GM18517 (cell line): ENCODE results near the gene FAM217B.

Experiments
- ATAC-seq: cut with Tn5 transposase; IDR thresholded peaks from one replicate; pipeline ENCODE4 v1.9.1; 2021; ENCODE audit warnings: mild to moderate bottlenecking, moderate library complexity; ENCODE audit not compliant: unreplicated experiment

Gene FAM217B

GRCh38 chr20:59972037-59972801 is 32.0 kb downstream of the FAM217B start:
- no peak for ATAC-seq

GRCh38 chr20:59976156-59976782 is 36.1 kb downstream of the FAM217B start:
- ATAC-seq, result no peak

DNA sequence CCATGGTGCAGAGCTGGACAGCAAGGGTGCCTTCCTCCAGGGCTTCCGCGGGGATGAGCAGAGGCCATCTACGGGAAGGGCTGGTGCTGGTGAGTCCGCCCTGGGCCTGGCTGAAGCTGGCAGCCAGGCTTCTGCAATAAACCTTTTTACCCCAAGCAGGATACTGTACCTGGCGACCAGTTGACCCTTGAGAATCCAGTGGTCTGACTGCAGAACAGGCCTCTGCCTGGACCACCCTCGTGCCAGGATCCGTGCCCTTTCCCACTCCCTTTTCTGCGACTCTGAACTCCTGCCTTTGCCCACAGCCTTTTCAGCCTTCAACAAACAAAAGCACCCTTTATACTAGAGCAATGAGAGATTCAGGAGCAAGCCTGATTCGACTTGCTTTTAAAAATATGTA is 36.9 kb downstream of the FAM217B start:
- ATAC-seq, result no peak

- no peak for ATAC-seq
Measured at GRCh38 chr20:59983076-59983475, 42.9 kb downstream of the FAM217B start.

DNA sequence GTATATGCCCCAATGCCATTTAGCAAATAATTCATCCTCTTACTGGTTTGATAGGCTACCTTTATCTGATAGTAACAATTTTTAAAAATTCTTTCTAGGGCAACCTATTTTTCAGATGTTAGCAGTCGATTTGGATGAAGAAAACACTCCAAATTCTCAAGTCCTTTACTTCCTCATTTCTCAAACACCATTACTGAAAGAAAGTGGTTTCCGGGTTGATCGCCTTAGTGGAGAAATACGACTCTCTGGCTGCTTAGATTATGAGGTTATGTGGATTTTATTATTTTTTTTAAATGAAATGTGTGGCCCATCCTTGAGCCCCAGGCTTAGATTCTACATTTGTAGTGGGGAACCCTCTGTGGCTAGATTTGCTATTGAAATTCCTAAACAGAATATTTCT is 44.4 kb downstream of the FAM217B start:
- ATAC-seq, result no peak

DNA sequence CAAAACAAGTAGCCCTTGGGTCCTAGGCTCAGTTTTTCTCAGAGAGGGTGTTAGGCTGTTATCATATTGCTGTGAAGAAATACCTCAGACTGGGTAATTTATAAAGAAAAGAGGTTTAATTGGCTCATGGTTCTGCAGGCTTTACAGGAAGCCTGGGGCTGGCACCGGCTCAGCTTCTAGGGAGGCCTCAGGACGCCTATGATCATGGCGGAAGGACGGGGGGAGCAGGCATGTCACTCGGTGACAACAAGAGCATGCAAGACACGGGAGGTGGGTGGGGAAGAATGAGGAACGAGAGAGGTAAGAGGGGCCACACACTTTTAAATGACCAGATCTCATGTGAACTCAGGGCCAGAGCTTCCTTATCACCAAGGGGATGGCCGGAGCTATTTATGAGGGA is 45.0 kb downstream of the FAM217B start:
- no peak for ATAC-seq

- ATAC-seq, result no peak
Measured at GRCh38 chr20:59985864-59986263, 45.7 kb downstream of the FAM217B start.

DNA sequence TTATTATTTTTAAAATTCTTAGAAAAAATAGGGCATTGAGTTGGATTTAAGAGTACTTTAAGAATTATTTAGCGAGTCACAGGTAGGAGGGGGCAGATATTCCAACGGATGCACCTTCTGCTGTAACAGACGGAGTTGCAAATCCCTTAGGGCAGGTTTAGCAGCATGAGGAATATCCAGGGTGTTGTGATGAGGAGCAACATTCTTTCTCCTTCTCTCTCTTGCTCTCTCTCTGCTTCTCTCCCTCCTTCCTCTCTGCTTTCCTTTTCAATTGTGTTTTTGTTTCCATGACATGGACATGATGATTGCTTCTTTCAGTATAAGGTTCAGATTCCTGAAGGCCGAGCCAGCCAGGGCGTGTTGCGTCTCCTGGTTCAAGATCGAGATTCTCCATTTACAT is 46.9 kb downstream of the FAM217B start:
- no peak for ATAC-seq

DNA sequence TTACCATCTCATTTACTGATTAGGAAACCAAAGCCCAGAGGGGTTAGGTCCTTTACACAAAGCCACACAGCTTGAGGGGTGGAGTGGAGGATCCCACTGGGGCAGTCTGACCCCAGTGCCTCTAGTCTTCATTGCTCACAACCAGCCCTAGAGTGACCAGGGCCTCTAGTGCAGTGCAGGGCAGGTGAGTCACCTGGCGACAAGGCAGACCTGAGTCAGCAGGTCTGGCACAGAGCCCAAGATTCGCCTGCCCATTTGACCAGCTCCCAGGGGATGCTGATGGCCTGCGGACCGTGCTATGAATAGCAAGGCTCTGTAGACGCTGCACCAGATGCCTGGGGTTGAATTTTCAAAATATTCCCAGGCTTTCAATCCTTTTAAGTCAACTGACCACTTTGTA is 48.0 kb downstream of the FAM217B start:
- ATAC-seq, result no peak

DNA sequence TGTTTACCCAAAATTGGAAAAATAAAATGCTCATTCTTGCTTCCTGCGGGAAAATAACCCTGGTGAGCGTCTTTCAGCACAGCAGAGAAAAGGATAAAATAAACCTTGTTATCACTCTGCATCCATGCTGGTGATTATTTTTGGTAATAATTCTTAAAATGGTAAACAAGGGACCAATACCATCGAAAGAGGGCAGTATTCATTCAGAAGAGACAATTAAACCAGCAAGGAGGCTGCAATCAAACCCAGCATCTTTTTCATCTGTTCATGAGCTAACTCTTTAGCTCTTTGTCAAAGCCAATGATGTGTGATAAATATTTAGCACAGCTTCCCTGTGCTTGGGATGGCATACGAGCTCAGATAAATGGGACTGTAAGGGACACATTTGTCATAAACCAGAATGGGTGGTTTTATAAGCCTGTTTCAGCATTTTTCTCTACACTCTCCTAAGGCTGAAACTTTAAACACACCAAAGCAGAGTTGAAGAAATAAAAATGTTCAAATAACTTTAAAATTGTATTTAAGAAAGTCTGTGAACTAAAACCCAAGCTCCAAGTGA is 52.4 kb downstream of the FAM217B start:
- ATAC-seq, result no peak

DNA sequence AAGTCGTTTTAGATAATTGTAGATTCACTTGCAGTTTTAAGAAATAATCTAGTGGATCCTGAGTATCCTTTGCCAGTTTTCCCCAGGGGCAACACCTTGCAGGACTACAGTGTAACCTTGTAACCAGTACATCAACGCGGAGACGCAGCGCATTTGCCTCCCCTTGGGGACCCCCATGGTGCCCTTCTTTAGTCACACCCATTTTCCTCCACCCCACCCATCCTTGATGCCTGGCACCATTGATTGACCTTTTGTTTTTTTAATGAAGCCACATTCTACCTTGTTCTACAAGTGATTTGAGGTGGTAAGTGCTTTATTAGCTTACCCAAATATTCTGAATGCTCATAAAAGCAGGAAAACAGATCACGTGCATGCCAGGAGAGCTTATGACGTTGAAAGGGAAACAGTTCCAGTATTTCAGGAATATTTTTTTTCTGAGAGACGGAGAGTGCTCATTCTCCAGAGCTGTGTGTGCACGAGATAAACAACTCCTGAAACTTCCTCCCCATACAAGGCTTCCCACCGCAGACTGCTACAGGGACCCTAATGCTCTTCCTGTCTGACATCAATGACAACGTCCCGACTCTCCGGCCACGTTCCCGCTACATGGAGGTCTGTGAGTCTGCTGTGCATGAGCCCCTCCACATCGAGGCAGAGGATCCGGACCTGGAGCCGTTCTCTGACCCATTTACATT is 53.7 kb downstream of the FAM217B start:
- ATAC-seq, result no peak

DNA sequence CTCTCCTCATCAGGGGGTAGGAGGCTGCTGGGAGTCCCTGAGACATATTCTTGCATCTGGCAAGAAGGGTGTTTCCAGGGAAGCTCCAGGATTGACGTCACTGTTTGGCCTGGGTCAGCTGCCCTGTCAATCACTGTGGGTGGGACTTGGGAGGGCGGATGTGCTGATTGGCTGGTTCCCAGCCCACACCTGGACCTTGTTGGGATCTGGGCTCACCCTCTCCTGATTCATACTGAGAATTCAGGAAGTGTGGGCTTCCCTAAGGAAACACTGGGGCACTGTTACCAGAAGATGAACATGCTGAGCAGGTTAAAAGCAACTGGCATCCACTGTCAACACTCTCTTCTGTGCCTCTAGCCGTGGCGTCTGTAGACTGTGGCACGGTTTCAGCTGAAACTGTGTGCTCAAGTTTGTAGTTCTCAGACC is 54.5 kb downstream of the FAM217B start:
- no peak for ATAC-seq

GRCh38 chr20:59996108-59996507 is 55.9 kb downstream of the FAM217B start:
- no peak for ATAC-seq

GRCh38 chr20:59997896-59998295 is 57.7 kb downstream of the FAM217B start:
- no peak for ATAC-seq
